Pancreas (tissue), 10 donors: Measurements from ENCODE around the gene DSCAM. TPM values are rescaled to one million over a fixed set of nuclear protein-coding genes. Genes with fewer than 3 reads are reported as not detected.

Experiments
- ATAC-seq, 4 donors: fragments of 200-7000 bp; cut with Tn5 transposase; one replicate each; pipeline versions ENCODE4 v1.8.0 to v1.9.1; 2020; ENCODE audit warnings: mild to moderate bottlenecking in 4 of 4, moderate library complexity in 4 of 4
- DNase-seq, 6 donors: peaks; one replicate each; pipeline ENCODE4 v3.0.0-alpha.2; 2020
- FAIRE-seq: peaks from 2 replicates; lab custom pipeline; 2012; peaks lifted over from hg19 to GRCh38; lab: Jason Lieb, UNC
- H3K27ac ChIP-seq, 4 donors: fragments of 200-600 bp; sonication (generic); 1 replicate in 3 of 4; 2 replicates in 1 of 4; pipeline versions ENCODE4 v1.5.0 to v1.8.0; 2020
- H3K27me3 ChIP-seq, 4 donors: fragments of 200-600 bp; one replicate each; pipeline ENCODE4 v1.8.0; 2021
- H3K36me3 ChIP-seq, 3 donors: fragments of 200-600 bp; sonication (generic) in 1 of 3; one replicate each; pipeline versions ENCODE4 v1.5.0 to v1.8.0; 2020 to 2021
- H3K4me1 ChIP-seq, 3 donors: fragments of 200-600 bp; one replicate each; pipeline ENCODE4 v1.8.0; 2021
- H3K4me3 ChIP-seq, 4 donors: fragments of 200-600 bp; sonication (generic) in 2 of 4; one replicate each; pipeline versions ENCODE4 v1.5.0 to v1.8.0; 2020 to 2021
- H3K9me3 ChIP-seq, 4 donors: fragments of 200-600 bp; one replicate each; pipeline ENCODE4 v1.8.0; 2021
- WGBS, 2 donors: extraction: QIAGEN DNeasy Blood & Tissue Kit; methylation state at CpG; one replicate each; pipeline ENCODE4 v1.1.7; 2013; 5-methylcytosine and 5-hydroxymethylcytosine counted together
- intact Hi-C, 3 donors: fragments of 100-400 bp; cut with DNase I; formaldehyde crosslinking; loops; one replicate each; pipeline versions ENCODE4 v1.11.1 to v1.14.2; 2022
- polyA plus RNA-seq, 2 donors: library from polyadenylated mRNA; stranded (reverse); fragments of 200-250 nt; gene quantifications; one replicate each; pipeline ENCODE4 v1.2.3, GENCODE V29; 2013
- total RNA-seq, 6 donors: library from RNA; stranded (reverse); fragmentation: NEBNext Ultra II Directional in 4 of 6; extraction: Animal tissue kit (Norgen Biotek cat#: 25700) in 4 of 6; gene quantifications; one replicate each; pipeline versions ENCODE4 v1.2.1 to v1.2.4, GENCODE V29; 2021 to 2023
- TF ChIP-seq, protein P1 (sequence below), 4 donors: fragments of 200-600 bp; sonication (generic) in 3 of 4; IDR thresholded peaks; one replicate each; pipeline versions ENCODE4 v1.5.0 to v1.8.0; 2021; ENCODE audit warnings: antibody characterized with exemption in 4 of 4
- donor health status: healthy with polysubstance abuse.
- donor health status: DM: no; HTN: no; CAD: no; lungs with moderate emphysema.
- donor health status: DM: no; HTN: no; CAD: no.
- donor health status: control.
- donor health status: control.
- donor health status: Bipolar disorder and iron deficiency.
- donor health status: DM: yes; HTN: yes; CAD: no.
- donor health status: DM: no; HTN: no; CAD: no.
- donor health status: DM: no; HTN: no; CAD: no.
- donor health status: DM: yes; HTN: yes; CAD: no.

DSCAM gene
- total and polyA plus RNA-seq, 8 donors = 0.05 to 0.77 (median 0.14) TPM

DNA sequence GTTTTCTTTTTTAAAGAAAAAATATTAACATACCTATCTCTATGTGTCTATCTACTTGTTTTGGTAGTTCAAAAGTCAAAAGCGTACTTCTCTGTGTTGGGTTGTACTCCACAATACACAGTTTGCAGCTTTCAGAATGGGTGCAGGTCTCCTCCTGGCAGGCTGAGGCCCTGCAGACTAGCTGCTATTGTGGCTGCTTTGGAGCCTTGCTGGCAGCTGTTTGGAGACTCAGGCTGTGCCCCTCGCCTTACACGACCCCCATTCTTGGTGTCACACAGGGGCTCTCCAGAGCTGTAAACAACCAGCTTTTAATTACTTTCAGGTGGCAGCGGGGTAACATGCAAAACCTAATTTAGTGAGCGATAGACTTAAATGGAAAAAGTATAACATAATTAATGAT, 160.4 kb downstream of the DSCAM start:
- 83 to 84% methylated on average over 5 of the region's 5 CpGs for WGBS, 2 donors
- TF ChIP-seq, protein P1, sequence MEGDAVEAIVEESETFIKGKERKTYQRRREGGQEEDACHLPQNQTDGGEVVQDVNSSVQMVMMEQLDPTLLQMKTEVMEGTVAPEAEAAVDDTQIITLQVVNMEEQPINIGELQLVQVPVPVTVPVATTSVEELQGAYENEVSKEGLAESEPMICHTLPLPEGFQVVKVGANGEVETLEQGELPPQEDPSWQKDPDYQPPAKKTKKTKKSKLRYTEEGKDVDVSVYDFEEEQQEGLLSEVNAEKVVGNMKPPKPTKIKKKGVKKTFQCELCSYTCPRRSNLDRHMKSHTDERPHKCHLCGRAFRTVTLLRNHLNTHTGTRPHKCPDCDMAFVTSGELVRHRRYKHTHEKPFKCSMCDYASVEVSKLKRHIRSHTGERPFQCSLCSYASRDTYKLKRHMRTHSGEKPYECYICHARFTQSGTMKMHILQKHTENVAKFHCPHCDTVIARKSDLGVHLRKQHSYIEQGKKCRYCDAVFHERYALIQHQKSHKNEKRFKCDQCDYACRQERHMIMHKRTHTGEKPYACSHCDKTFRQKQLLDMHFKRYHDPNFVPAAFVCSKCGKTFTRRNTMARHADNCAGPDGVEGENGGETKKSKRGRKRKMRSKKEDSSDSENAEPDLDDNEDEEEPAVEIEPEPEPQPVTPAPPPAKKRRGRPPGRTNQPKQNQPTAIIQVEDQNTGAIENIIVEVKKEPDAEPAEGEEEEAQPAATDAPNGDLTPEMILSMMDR (IDR thresholded peaks at IDR 0.05) = no peak

DNA sequence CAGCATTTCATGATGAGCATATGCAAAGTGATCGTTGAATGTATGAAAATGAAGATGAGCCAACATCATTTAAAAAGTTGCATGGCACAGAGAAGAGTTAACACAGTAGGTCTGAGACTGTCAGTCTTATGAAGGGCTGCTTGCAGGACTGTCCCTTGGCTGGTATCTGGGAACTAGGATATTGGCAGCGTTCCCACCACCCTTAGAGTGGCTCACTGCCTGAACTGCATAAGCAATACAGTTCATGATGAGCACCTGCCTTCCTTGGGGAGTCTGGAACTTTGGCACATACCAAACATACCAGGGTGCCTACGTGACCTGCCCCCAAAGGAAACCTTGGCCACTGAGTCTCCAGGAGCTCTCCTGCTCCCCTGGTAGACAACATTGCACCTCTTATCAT, 161.8 kb downstream of the DSCAM start:
- no peak overlapping the region for H3K4me3 ChIP-seq
- no peaks in the 10 kb centered on the region for H3K4me1 ChIP-seq
- H3K27ac ChIP-seq = no peak overlapping the region
- ATAC-seq (no peak), DNase-seq (no peak), FAIRE-seq (no peak)
- no peaks in the 10 kb centered on the region for H3K27me3 ChIP-seq
- H3K36me3 ChIP-seq = no peaks in the 10 kb centered on the region
- WGBS, 2 donors = 61 to 67% methylated on average over 3 of the region's 3 CpGs
- intact Hi-C loops = no loop called here
- TF ChIP-seq, protein P1 (IDR thresholded peaks at IDR 0.05) = no peak
- no peaks in the 10 kb centered on the region for H3K9me3 ChIP-seq

More for the DNA sequence above, 160.4 kb downstream of the DSCAM start:
- no peaks in the 10 kb centered on the region for H3K4me1 ChIP-seq
- H3K4me3 ChIP-seq = no peak overlapping the region
- FAIRE-seq (no peak), ATAC-seq (no peak), DNase-seq (no peak)
- no peaks in the 10 kb centered on the region for H3K27me3 ChIP-seq
- H3K27ac ChIP-seq = no peak overlapping the region
- intact Hi-C loops = no loop called here
- H3K9me3 ChIP-seq = no peaks in the 10 kb centered on the region
- H3K36me3 ChIP-seq = no peaks in the 10 kb centered on the region

DNA sequence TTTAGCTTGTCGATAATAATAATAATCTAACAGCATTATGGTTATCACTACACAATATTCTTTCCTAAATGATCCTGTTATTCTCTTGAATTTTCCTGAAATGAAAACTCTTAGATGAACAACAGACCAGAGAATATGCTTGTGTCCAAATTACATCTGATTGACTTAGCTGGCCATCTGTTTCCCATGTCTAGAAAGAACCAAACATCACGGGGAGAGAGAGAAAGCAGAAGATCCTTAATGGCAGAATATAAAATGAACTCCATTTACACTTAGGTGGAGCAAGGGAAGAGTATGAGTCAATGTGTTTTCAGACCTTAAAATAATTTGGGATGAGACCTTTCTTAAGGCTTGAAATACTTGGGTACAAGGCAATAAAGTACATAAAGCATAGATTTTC, 162.2 kb downstream of the DSCAM start:
- ATAC-seq (no peak), FAIRE-seq (no peak), DNase-seq (no peak)
- Histone ChIP-seq H3K4me3 (no peak overlapping the region), H3K36me3 (no peaks in the 10 kb centered on the region), H3K4me1 (no peaks in the 10 kb centered on the region), H3K9me3 (no peaks in the 10 kb centered on the region), H3K27ac (no peak overlapping the region), H3K27me3 (no peaks in the 10 kb centered on the region)
- intact Hi-C loops = no loop called here
- 84 to 86% methylated on average over 2 of the region's 2 CpGs for WGBS, 2 donors
- TF ChIP-seq, protein P1 (IDR thresholded peaks at IDR 0.05) = no peak

DNA sequence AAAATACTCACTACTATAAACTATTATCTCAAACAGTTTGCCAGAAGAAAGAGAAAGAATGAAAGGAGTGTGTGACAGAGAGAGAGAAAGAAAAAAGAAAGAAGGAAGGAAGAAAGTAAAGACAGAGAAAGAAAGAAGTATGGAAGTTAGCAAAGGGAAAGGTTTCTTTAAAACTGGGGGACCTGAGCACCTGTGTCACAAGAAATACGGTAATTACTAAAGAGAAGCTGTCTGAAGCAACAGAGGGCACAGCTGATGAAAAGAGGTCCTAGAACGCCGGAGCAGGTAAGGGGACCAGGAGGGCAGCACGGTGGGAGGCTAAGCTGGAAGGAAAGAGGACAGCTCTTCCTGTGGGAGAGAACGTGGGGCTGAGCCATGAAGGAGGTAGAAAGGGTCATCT, 163.6 kb downstream of the DSCAM start:
- no peaks in the 10 kb centered on the region for H3K27me3 ChIP-seq
- intact Hi-C loops = no loop called here
- H3K9me3 ChIP-seq = no peaks in the 10 kb centered on the region
- H3K4me3 ChIP-seq = no peak overlapping the region
- DNase-seq (no peak), FAIRE-seq (no peak), ATAC-seq (no peak)
- no peak overlapping the region for H3K27ac ChIP-seq
- TF ChIP-seq, protein P1 (IDR thresholded peaks at IDR 0.05) = no peak
- 66 to 72% methylated on average over 5 of the region's 5 CpGs for WGBS, 2 donors
- no peaks in the 10 kb centered on the region for H3K36me3 ChIP-seq
- H3K4me1 ChIP-seq = no peaks in the 10 kb centered on the region

DNA sequence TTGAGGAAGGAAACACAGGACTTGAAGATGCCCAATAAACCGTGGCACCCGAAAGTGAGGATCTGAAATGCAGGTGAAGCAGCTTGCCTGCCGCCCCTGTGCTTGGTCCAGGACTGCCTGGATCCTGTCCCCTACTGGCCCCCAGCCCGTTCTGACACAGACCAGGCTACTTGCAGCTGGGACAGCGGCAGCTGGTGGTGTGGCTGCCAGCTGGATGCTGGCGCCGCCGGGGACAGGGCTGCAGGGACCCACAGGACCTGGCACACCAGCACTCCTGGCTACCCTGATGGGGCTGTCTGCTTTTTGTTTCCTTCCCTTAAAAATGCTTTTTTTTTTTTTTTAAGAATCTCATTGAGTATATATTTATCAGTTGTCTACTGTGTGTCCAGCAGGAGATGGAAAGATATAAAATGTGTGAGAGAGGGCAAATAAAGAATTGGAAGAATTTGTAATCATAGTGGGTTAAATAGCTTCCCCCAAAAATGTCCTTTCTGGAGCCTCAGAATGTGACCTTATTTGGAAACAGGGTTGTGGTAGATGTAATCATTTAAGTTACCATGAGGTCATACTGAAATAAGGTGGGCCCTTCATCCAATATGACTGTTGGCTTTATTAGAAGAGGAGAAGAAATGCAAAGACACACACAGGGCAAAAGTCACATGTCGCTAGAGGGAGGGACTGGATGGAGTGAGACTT, 165.6 kb downstream of the DSCAM start:
- Histone ChIP-seq H3K9me3 (no peaks in the 10 kb centered on the region), H3K27me3 (no peaks in the 10 kb centered on the region), H3K4me1 (no peaks in the 10 kb centered on the region), H3K27ac (no peak overlapping the region), H3K4me3 (no peak overlapping the region), H3K36me3 (no peaks in the 10 kb centered on the region)
- DNase-seq (peak in 1 of 6 donors; percentile 28), ATAC-seq (peak in 1 of 4 donors; percentile 19), FAIRE-seq (no peak)
- intact Hi-C loops = no loop called here
- TF ChIP-seq, protein P1 (IDR thresholded peaks at IDR 0.05) = no peak
- 37 to 45% methylated on average over 9 of the region's 9 CpGs for WGBS, 2 donors
